ENCODE measurements around the gene NPTX2. TPM values are rescaled to one million over a fixed set of nuclear protein-coding genes. Genes with fewer than 3 reads are reported as not detected.

The NPTX2 gene
- total RNA-seq, 1 donor from 2014 or later, result under 0.01 TPM

DNA sequence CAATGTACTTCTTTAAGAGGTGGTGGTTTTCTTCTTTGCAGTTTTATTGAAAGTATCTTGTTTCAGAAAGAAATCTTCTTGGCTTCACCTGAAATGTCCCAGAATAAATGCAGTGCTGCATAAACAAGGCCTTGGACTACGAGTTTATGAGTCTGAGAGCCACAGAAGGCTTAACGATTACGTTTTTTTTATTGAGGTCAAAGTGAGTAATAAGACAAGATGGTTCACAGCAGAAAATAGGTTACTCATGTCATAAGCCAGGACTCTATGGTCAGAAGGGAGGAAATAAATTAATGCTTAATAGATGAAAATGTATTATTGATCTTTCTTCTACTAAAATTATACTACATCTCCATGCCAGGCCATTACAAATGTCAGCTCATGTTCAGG is 13.7 kb upstream of the NPTX2 start:
- Histone ChIP-seq H3K4me3 (ENCODE audit: low read depth, low read length) (no peak overlapping the region), H3K36me3 (ENCODE audit: control insufficient read depth, insufficient read depth, low read length) (no peaks in the 10 kb centered on the region), H3K27me3 (ENCODE audit: control insufficient read depth, insufficient read depth, low read length) (no peaks in the 10 kb centered on the region)
- DNase-seq (ENCODE audit: low read depth), result no peak
- TF ChIP-seq, protein P1, sequence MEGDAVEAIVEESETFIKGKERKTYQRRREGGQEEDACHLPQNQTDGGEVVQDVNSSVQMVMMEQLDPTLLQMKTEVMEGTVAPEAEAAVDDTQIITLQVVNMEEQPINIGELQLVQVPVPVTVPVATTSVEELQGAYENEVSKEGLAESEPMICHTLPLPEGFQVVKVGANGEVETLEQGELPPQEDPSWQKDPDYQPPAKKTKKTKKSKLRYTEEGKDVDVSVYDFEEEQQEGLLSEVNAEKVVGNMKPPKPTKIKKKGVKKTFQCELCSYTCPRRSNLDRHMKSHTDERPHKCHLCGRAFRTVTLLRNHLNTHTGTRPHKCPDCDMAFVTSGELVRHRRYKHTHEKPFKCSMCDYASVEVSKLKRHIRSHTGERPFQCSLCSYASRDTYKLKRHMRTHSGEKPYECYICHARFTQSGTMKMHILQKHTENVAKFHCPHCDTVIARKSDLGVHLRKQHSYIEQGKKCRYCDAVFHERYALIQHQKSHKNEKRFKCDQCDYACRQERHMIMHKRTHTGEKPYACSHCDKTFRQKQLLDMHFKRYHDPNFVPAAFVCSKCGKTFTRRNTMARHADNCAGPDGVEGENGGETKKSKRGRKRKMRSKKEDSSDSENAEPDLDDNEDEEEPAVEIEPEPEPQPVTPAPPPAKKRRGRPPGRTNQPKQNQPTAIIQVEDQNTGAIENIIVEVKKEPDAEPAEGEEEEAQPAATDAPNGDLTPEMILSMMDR (IDR thresholded peaks at IDR 0.05; ENCODE audit: insufficient read depth, low read length, severe bottlenecking), result no peak
- FAIRE-seq, result no peak

DNA sequence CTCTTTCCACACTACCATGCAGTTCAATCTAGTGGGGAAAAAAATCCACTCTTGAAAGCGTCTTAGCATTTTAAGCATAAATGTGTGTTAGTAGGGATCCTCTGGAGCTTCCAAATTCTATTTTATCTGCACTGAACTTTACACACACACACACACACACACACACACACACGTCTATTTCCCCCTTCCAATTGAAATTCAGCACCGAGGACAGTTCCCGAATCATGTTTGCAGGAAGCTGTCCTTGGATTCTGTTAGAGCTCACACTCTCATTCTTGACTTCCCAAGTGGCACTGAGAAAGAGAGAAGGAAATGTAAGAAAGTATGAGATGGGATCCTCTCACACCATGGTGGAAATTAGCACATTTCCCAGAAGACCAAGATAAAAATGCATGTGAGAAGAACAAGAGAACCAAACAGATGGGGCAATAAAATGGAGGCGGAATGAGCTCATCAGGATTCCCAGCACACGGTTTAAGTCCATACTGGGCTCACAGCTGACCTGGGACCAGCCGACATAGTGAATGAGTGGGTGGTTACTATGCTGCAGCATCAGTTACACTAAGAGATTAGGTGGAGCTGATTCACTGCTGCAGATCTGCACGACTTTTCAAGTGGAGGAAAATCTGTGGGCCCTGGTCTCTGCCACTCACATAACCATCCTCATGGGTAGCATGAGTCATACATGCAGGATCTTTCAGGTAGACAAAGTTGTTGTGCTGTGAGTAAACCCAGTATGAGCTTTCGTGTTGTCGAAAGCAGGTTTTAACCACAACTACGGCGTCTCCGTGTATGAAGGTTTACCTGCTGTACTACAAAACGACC is 3.3 kb upstream of the NPTX2 start:
- no peak for FAIRE-seq
- TF ChIP-seq, protein P1 (IDR thresholded peaks at IDR 0.05; ENCODE audit: insufficient read depth, low read length, severe bottlenecking), result no peak

DNA sequence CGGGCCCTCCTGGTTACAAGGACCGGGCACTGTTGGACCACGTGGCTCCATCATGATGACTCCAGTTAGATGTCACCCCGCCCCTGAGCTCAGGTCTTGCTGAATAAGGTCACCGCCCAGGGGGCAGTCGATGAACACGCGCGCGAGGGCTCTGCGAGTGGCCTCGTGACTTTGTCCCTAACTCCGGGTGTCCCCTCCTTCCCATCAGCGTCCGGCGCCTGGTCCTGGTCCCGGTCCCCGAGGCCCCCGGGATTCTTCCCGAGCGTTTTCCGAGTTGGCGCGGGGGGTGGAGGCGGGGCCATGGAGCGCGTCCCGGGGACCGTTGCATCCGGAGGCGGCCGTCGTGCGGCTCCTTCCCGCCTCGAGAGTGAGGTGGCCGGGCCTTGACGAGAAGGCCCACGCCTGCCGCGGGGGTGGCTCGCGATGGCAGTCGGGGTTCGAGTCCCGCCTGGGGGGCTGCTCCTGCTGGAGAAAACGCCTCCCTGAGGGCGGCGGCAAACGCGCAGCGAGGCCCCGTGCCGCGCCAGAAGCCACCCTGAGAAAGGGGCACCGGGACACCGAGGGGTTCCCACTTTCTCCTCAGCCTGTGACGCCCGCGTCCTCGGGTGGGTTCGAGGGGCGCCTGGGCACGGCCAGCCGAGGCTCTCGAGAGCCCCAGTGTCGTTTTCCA is 569 bp upstream of the NPTX2 start:
- FAIRE-seq (no peak), DNase-seq (ENCODE audit: low read depth) (no peak)
- Histone ChIP-seq H3K27me3 (ENCODE audit: control insufficient read depth, insufficient read depth, low read length) (peaks cover 23% of the 10 kb centered on the region), H3K4me3 (ENCODE audit: low read depth, low read length) (no peak overlapping the region), H3K36me3 (ENCODE audit: control insufficient read depth, insufficient read depth, low read length) (no peaks in the 10 kb centered on the region)
- TF ChIP-seq, protein P1 (IDR thresholded peaks at IDR 0.05; ENCODE audit: insufficient read depth, low read length, severe bottlenecking), result no peak

More for the DNA sequence above, 3.3 kb upstream of the NPTX2 start:
- Histone ChIP-seq H3K4me3 (ENCODE audit: low read depth, low read length) (no peak overlapping the region), H3K27me3 (ENCODE audit: control insufficient read depth, insufficient read depth, low read length) (peaks cover 13% of the 10 kb centered on the region), H3K36me3 (ENCODE audit: control insufficient read depth, insufficient read depth, low read length) (no peaks in the 10 kb centered on the region)
- DNase-seq (ENCODE audit: low read depth), result peak; percentile 9

DNA sequence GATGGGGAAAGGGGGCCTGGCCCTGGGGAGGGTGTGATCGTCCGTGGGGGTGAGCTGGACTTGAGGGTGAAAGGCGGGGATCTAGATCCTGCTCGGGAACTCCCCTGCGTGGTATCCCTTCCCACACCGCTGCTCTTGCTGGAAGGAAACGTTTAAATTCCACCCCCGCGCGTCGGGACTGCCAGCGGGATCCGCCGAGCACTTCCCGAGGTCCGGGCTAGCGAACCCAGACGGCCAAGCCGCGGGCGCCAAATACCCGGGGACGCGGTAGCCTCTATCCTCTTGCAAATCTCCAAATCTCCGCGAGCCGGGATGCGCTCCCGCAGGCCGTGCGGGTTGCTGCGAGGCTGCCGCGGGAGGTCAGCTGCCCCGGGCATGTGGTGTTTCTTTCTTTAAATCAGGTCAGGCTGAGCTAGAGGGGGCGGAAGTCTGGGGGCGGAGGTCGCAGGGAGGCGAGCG is 904 bp downstream of the NPTX2 start:
- TF ChIP-seq, protein P1 (IDR thresholded peaks at IDR 0.05; ENCODE audit: insufficient read depth, low read length, severe bottlenecking), result no peak
- FAIRE-seq (no peak), DNase-seq (ENCODE audit: low read depth) (no peak)
- H3K4me3 ChIP-seq (ENCODE audit: low read depth, low read length), result no peak overlapping the region
- H3K27me3 ChIP-seq (ENCODE audit: control insufficient read depth, insufficient read depth, low read length), result peaks cover 23% of the 10 kb centered on the region
- no peaks in the 10 kb centered on the region for H3K36me3 ChIP-seq (ENCODE audit: control insufficient read depth, insufficient read depth, low read length)

DNA sequence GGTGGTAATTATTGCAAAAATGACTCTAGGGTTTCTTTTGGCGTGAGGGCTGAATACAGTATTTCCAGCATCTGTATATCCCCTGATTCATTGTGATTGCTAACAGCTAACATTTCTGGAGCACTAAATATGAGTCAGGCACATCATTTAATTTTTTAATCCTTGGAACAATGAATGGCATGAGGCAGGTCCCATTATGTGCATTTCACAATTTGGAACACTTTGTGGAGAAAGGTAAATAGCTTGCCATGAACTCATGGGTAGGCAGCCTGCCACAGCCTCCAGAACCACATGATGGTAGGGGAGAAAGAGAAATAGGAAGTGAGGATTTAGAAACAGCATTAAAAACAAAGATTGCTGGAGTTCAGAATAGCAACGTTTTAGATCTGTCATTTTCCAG is 1.7 kb downstream of the NPTX2 start:
- peaks cover 23% of the 10 kb centered on the region for H3K27me3 ChIP-seq (ENCODE audit: control insufficient read depth, insufficient read depth, low read length)
- TF ChIP-seq, protein P1 (IDR thresholded peaks at IDR 0.05; ENCODE audit: insufficient read depth, low read length, severe bottlenecking), result no peak
- H3K36me3 ChIP-seq (ENCODE audit: control insufficient read depth, insufficient read depth, low read length), result no peaks in the 10 kb centered on the region
- H3K4me3 ChIP-seq (ENCODE audit: low read depth, low read length), result no peak overlapping the region
- DNase-seq (ENCODE audit: low read depth), result peak; percentile 13
- no peak for FAIRE-seq

Data from bronchial epithelial cell (primary cell).